AG10803 (cell line): Measurements from ENCODE around the gene CCT7.

Experiments used
- DNase-seq: peaks from one replicate; pipeline ENCODE4 v3.0.0; 2010; ENCODE audit warnings: low read depth
- H3K4me3 ChIP-seq: 2 replicates; pipeline ENCODE4 v1.5.1; 2011; ENCODE audit warnings: mild to moderate bottlenecking, low read length, control low read depth
- TF ChIP-seq, protein P1 (sequence below): conservative IDR thresholded peaks from 2 replicates; pipeline ENCODE4 v1.5.1; 2011; ENCODE audit warnings: mild to moderate bottlenecking, low read length, control low read depth, inconsistent platforms

CCT7 gene

DNA sequence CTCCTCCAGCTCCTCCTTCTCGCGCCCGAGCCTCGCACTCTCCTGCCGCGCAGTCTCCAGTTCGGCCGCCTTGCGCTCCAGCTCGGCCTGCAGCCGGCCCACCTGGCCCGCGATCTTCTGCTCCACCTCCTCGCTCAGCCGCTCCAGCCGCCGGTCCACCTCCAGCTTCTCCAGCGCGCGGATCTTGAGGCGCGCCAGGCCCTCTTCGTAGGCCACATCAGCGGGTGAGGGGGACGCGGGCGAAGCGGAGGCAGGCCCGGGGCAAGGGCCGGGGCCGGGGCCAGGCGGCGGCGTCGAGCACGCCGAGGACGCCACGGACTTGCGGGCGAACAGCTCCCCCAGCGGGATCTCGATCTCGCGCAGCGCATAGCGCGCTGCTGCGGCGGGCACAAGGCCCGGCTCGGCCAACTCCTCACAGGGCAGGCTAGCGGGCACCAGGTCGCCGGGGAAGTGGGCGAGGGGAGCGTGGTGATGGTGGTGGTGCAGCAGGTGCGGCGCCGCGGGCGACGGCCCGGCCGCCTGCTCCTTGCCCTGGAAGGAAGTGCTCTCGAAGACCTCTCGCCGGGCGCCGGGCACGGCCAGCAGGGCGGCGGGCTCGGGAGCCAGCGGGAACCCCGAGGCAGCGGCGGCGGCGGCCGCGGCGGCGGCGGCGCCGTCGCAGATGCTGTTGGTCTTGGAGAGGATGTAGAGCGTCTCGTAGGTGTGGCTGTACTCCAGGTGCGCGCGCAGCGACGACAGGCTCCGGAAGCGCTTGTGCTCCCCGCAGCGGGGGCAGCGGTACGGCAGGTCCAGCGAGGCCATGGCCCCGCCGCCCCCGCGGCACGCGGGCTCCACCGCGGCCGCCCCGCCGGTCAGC lies 35.0 kb downstream of the CCT7 start:
- H3K4me3 ChIP-seq = no peak overlapping the region
- TF ChIP-seq, protein P1, sequence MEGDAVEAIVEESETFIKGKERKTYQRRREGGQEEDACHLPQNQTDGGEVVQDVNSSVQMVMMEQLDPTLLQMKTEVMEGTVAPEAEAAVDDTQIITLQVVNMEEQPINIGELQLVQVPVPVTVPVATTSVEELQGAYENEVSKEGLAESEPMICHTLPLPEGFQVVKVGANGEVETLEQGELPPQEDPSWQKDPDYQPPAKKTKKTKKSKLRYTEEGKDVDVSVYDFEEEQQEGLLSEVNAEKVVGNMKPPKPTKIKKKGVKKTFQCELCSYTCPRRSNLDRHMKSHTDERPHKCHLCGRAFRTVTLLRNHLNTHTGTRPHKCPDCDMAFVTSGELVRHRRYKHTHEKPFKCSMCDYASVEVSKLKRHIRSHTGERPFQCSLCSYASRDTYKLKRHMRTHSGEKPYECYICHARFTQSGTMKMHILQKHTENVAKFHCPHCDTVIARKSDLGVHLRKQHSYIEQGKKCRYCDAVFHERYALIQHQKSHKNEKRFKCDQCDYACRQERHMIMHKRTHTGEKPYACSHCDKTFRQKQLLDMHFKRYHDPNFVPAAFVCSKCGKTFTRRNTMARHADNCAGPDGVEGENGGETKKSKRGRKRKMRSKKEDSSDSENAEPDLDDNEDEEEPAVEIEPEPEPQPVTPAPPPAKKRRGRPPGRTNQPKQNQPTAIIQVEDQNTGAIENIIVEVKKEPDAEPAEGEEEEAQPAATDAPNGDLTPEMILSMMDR = no peak
- no peak for DNase-seq

DNA sequence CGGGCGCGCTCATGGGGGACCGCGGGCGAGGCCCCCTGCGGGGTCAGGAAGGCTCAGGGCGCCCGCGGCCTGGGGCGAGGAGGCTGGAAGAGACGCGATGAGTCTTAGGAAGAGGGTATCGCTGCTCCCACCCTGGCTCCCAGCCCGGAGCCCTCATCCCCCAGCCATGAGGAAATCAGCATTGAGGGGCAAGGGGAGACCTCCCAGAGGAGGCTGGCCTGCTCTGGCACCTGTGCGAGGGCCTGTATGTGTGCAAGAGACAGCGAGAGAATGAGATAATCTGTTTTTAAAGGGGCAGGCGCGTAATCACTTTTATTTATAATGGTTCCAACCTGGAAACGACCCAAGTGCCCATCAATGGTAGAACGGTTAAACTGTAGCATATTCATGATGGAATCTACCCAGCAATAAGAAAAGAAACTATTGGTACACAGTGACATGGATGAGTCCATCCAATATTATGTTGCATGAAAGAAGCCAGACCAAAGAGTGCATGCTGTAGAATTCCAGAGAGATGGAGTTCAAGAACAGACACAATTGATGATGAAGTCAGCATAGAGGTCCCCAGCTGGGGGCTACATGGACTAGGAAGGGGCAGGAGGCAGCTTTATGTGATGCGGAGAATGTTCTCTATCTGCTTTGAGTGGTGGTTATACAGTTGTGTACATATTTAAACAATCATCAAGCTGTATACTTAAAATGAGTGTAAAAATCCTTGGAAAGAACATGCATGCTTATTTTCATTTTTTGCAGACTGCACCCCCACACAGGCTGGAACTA lies 35.8 kb downstream of the CCT7 start:
- TF ChIP-seq, protein P1 = no peak
- H3K4me3 ChIP-seq = no peak overlapping the region
- DNase-seq = no peak

DNA sequence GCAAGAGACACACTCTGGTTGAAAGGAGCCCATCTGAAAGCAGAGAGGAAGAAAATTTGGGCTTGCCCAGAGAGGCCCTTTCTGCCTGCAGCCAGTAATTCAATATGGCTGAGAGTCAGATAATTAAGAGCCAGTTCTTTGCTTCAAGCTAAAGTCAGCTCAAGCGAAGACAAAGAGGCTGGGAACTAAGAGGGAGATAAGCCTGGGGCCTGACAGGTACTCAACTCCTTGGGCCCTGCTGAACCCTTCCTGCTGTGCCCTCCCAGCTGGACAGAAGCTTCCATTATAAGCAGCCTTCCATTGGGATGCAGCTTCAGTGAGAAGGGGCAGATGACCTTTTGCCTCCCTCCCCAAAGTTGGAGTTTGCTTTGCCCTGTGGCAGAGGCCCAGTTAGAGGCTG lies 38.2 kb downstream of the CCT7 start:
- TF ChIP-seq, protein P1 = no peak
- no peak for DNase-seq
- no peak overlapping the region for H3K4me3 ChIP-seq

DNA sequence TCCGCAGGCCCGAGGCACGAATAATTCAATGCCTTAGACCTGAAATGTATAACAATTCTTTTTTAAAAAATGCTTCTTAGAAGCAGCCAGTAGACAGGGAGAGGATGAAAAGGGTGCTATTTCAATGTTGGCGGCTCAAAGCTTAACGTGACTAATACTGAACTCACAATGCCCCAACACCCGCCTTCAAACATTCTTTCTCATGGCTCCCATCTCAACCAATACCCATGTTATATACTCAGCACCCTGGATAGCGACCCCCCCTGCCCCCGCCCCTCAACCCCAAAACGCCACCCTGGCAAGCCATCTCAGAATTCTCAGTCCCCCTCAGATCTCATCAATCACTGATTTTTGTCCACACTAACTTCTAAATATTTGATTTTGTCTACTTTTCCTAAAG lies 45.7 kb downstream of the CCT7 start:
- TF ChIP-seq, protein P1 = no peak
- H3K4me3 ChIP-seq = no peak overlapping the region
- DNase-seq = no peak

DNA sequence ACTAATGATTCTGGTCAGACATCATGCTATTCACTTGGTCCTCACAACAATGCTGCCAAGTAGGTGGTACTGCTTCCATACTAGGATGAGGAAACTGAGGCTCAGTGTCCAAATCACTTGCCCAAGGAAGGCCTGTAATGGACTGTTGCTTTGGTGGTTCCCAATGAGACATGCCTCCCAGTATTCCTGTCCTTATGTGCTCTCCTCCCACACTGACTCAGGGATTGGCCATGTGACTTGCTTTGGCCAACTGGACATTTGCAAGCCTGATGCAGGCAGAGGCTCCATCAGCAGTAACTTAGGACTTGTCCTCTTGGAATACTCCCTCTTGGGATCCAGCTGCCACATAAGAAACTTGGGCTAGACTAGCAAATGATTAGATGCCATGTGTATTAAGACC lies 47.1 kb downstream of the CCT7 start:
- TF ChIP-seq, protein P1 = no peak
- no peak overlapping the region for H3K4me3 ChIP-seq
- DNase-seq = no peak

DNA sequence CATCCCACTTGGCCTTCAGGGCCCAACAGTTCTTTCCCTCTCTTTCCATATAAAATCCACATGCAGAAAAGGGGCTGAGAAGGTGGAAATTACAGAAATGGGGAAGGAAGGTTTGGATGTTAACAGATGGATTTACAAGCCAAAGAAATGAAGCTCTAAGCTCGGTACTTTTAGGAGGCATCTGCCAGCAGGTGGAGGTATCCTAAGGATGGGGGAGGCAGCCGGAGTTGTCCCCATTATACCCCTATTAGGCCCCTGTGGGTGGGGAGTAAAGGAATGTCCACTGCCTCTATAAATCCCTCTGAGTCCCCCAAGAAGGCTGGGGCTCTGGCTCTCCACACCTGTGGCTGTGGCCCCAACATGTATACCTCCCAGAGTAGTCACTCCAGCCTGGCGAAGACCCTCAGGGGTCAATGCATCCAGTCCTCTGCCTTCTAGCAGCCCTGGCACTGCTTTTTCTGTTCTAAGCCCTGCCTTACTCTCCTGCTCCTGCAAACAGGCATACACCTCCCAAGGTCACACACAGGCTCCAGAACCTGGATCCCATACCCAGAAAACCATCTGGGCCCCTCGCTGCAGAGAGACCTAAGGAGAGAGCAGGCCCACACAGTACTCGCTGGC lies 48.9 kb downstream of the CCT7 start:
- TF ChIP-seq, protein P1 = no peak
- DNase-seq = no peak
- no peak overlapping the region for H3K4me3 ChIP-seq
